Measurements from ENCODE around the gene ECM2.
A peak's percentile ranks its signal among the peaks of the same experiment; 100 is the strongest.

ECM2 gene

DNA sequence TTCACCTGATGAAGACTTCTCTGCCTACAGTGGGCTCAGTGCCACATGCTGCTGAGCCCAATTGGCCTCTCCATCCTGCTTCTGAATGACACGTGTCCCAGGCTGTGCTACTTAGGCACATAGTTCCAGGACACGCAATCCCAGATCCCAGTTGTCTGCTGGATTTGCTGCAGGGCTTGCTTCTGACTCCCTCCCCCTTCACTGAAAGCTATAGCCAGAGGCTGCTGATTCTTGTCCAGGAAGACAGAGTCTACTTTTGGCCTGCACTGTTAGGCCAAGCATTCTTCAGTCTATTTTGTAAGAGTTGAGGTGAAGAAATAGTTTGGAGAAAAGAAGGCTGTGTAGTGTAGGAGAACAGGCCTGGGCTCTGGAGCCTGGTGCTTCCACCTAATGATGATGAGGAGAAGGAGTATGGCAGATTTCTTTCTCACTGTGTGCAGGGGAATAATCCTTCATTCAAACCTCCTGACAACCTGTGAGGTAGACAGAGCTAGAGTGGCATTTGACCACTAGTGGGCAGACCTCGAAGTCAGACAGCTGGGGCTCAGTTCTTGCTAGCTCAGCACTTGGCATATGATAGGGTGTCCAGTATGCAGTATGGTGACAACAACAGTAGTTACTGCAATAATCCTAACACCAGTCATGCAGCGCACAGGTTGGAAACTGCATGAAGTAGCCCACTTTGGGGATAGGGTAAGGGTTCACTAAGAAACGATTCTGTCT, 34.0 kb downstream of the ECM2 start:
- Histone ChIP-seq H3K27ac (ENCODE audit: low read depth, low read length, severe bottlenecking) (no peak overlapping the region), H3K4me3 (ENCODE audit: extremely low read depth, insufficient read depth, low read length, poor library complexity, severe bottlenecking) (no peak overlapping the region), H3K4me1 (ENCODE audit: control insufficient read depth, insufficient read depth, low read length, poor library complexity, severe bottlenecking) (peaks cover 11% of the 10 kb centered on the region), H3K9me3 (ENCODE audit: control insufficient read depth, low read length) (no peaks in the 10 kb centered on the region), H3K36me3 (ENCODE audit: control insufficient read depth, insufficient read depth, low read length) (no peaks in the 10 kb centered on the region)
- 95 to 98% methylated on average over 2 to 3 of the region's 5 CpGs for WGBS, 2 experiments (ENCODE audit: insufficient coverage in 2 of 2)

DNA sequence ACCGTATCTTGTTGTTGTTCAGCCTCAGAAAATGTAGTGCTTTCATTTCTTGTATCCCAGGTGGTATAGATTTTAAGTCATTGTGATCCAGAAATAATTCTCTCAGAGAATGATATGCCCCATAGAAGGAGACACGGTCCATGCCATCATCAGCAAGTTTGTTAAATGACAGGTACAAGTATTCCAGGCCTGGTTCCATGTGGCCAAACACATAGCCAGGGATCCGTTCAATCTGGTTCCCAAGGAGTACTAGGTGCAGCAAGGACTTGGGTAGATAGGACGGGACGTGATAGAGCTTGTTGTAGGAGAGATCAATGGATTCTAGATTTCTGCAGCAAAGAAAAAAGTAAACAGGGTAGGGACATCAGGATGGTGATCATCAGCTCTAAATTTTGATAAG, 35.1 kb downstream of the ECM2 start:
- Histone ChIP-seq H3K36me3 (ENCODE audit: control insufficient read depth, insufficient read depth, low read length) (no peaks in the 10 kb centered on the region), H3K4me1 (ENCODE audit: control insufficient read depth, insufficient read depth, low read length, poor library complexity, severe bottlenecking) (peaks cover 4% of the 10 kb centered on the region), H3K4me3 (ENCODE audit: extremely low read depth, insufficient read depth, low read length, poor library complexity, severe bottlenecking) (no peak overlapping the region), H3K9me3 (ENCODE audit: control insufficient read depth, low read length) (no peaks in the 10 kb centered on the region), H3K27ac (ENCODE audit: low read depth, low read length, severe bottlenecking) (no peak overlapping the region)
- WGBS, 2 experiments (ENCODE audit: insufficient coverage in 2 of 2): 91 to 97% methylated on average over 4 to 5 of the region's 5 CpGs

DNA sequence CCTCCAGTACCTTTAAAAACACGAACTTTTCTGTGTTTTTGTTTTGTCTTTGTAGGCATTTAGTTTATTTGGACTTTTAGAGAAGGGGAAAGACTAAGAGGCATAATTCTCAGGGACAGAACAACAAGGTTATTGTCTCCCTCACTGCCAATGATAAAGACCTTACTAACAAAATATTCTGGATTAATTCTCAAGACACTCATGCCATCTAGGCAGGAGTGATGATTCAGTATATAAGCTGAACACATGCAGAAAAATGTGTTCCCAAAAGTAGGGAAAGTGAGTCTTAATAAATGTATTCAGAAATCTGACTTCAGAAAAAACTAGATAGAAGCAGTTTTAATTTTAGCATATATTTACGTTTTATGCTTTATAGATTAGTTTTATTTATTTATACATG, 36.1 kb downstream of the ECM2 start:
- H3K4me1 ChIP-seq (ENCODE audit: control insufficient read depth, insufficient read depth, low read length, poor library complexity, severe bottlenecking): peaks cover 3% of the 10 kb centered on the region
- H3K27ac ChIP-seq (ENCODE audit: low read depth, low read length, severe bottlenecking): no peak overlapping the region
- no peaks in the 10 kb centered on the region for H3K9me3 ChIP-seq (ENCODE audit: control insufficient read depth, low read length)
- H3K36me3 ChIP-seq (ENCODE audit: control insufficient read depth, insufficient read depth, low read length): no peaks in the 10 kb centered on the region
- H3K4me3 ChIP-seq (ENCODE audit: extremely low read depth, insufficient read depth, low read length, poor library complexity, severe bottlenecking): no peak overlapping the region
- WGBS, 2 experiments (ENCODE audit: insufficient coverage in 2 of 2): no CpG with 5 or more reads among the region's 2 CpGs

DNA sequence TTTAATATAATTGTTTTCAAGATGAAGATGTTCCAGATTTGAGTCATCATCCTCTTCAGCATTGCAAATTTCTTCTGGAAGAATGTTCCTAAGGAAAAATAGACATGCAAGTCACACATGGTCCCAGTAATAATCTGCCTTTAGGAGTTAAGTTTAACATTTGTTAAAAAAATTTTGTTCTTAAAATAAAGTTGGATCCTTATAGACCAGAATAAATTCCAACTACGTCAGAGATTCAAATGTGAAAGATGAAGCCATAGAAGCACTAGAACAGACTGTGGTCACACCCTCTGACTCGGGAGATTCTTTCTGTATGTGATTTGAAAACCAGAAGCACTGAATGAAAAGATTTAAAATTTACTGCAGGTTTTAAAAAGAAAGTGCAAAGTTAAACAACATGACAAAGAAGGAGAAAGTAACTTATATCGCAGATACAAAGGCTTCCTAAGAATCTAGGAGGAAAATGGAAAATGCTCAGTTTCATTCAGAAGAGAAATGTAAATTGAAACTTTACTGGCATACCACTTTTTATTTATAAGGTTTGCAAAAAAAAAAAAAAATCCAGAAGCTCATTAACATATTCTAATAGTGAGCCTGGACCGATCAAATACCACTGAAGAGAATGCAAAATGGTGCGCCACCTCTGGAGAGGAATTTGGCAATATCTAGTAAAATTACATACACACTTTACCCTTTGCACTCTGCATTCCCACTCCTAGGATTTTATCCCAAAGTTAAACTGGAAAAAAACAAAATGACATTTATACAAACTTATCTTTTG, 39.2 kb downstream of the ECM2 start:
- WGBS, 2 experiments (ENCODE audit: insufficient coverage in 2 of 2): 80 to 86% methylated on average over 1 to 2 of the region's 5 CpGs
- Histone ChIP-seq H3K36me3 (ENCODE audit: control insufficient read depth, insufficient read depth, low read length) (no peaks in the 10 kb centered on the region), H3K9me3 (ENCODE audit: control insufficient read depth, low read length) (no peaks in the 10 kb centered on the region), H3K27ac (ENCODE audit: low read depth, low read length, severe bottlenecking) (no peak overlapping the region), H3K4me1 (ENCODE audit: control insufficient read depth, insufficient read depth, low read length, poor library complexity, severe bottlenecking) (peaks cover 19% of the 10 kb centered on the region), H3K4me3 (ENCODE audit: extremely low read depth, insufficient read depth, low read length, poor library complexity, severe bottlenecking) (no peak overlapping the region)

DNA sequence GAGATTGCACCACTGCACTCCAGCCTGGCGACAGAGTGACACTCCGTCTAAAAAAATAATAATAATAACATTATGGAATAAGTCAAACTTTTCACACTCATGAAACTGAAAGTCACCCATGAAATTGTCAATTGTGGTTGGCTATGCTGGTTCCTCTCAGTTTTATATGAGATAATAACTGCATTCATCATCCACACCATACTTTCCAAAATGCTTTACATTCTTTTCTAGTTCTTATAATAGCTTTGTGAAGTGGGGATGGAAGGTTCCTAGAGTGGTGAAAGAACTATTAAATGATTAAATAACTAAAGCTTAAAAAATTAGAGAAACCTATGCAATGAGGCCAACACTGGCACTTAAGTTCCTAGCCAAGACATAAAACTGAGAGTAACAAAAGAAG, 40.9 kb downstream of the ECM2 start:
- WGBS, 2 experiments (ENCODE audit: insufficient coverage in 2 of 2): no CpG with 5 or more reads among the region's 2 CpGs
- H3K4me3 ChIP-seq (ENCODE audit: extremely low read depth, insufficient read depth, low read length, poor library complexity, severe bottlenecking): no peak overlapping the region
- peaks cover 24% of the 10 kb centered on the region for H3K4me1 ChIP-seq (ENCODE audit: control insufficient read depth, insufficient read depth, low read length, poor library complexity, severe bottlenecking)
- H3K36me3 ChIP-seq (ENCODE audit: control insufficient read depth, insufficient read depth, low read length): no peaks in the 10 kb centered on the region
- no peaks in the 10 kb centered on the region for H3K9me3 ChIP-seq (ENCODE audit: control insufficient read depth, low read length)
- no peak overlapping the region for H3K27ac ChIP-seq (ENCODE audit: low read depth, low read length, severe bottlenecking)

DNA sequence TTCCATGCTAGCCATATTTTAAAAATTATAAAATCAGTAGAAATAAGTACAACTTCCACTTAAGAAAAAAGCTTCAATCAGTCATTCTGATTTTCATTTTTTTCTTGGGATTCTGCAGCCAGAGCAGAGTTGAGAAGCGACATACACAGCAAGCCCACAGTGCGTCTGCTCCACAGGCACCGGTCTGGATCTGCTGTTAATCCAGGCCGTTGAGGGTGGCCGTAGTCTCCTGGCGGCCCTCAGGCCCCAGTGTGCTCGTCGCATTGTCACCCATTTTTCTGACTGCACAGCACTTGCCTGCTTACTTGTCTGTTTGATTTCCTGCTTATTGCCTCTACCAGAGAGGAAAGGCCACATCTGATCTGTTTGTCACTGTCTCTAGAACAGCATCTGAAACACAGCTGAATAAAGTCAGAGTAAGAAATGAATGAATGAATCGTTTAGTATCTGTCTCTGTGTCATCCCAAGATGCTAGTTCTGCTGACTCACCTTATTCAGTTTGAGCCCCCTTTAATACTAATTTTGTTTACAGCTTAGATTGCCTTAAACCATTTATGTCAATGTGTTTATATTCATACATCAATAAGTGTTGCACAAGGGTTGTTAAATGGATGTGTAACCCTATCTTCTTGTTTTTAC, 41.9 kb downstream of the ECM2 start:
- H3K4me3 ChIP-seq (ENCODE audit: extremely low read depth, insufficient read depth, low read length, poor library complexity, severe bottlenecking): no peak overlapping the region
- no peaks in the 10 kb centered on the region for H3K36me3 ChIP-seq (ENCODE audit: control insufficient read depth, insufficient read depth, low read length)
- no peaks in the 10 kb centered on the region for H3K9me3 ChIP-seq (ENCODE audit: control insufficient read depth, low read length)
- H3K4me1 ChIP-seq (ENCODE audit: control insufficient read depth, insufficient read depth, low read length, poor library complexity, severe bottlenecking): peaks cover 34% of the 10 kb centered on the region
- H3K27ac ChIP-seq (ENCODE audit: low read depth, low read length, severe bottlenecking): peak overlapping the region; percentile 62
- 90 to 95% methylated on average over 8 to 9 of the region's 9 CpGs for WGBS, 2 experiments (ENCODE audit: insufficient coverage in 2 of 2)

DNA sequence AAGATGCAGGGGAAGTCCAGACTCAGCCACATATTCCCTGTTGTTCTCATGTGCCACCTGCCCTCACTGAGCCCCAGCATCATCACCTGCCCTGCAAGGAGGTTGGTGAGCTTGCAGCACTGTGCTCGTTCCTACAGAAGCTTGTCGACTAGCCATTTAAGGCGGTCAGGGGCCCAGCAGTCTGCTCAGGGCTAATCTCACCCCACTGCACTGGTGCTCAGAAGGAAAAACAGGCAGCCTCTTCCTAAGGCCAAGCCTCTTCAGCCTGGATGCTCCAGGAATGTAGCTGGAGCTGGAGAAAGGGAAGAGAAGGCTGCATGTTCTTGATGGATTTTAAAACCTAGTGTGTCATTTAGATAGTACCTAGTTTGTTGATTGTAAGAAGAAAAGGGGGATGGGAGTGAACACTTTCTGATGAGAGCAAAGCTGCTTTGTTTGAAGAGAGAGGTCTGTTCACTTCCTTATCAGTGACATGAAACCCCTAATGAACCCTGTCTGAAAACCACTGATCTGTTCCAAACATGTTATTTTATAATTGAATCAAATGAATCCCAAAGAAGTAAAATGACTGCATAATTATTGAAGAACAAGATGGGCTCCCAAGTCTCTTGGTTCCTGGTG, 42.9 kb downstream of the ECM2 start:
- 79 to 90% methylated on average over 3 of the region's 3 CpGs for WGBS, 2 experiments (ENCODE audit: insufficient coverage in 2 of 2)
- H3K4me1 ChIP-seq (ENCODE audit: control insufficient read depth, insufficient read depth, low read length, poor library complexity, severe bottlenecking): peaks cover 34% of the 10 kb centered on the region
- H3K27ac ChIP-seq (ENCODE audit: low read depth, low read length, severe bottlenecking): peak overlapping the region; percentile 50
- no peaks in the 10 kb centered on the region for H3K9me3 ChIP-seq (ENCODE audit: control insufficient read depth, low read length)
- H3K4me3 ChIP-seq (ENCODE audit: extremely low read depth, insufficient read depth, low read length, poor library complexity, severe bottlenecking): no peak overlapping the region
- no peaks in the 10 kb centered on the region for H3K36me3 ChIP-seq (ENCODE audit: control insufficient read depth, insufficient read depth, low read length)

DNA sequence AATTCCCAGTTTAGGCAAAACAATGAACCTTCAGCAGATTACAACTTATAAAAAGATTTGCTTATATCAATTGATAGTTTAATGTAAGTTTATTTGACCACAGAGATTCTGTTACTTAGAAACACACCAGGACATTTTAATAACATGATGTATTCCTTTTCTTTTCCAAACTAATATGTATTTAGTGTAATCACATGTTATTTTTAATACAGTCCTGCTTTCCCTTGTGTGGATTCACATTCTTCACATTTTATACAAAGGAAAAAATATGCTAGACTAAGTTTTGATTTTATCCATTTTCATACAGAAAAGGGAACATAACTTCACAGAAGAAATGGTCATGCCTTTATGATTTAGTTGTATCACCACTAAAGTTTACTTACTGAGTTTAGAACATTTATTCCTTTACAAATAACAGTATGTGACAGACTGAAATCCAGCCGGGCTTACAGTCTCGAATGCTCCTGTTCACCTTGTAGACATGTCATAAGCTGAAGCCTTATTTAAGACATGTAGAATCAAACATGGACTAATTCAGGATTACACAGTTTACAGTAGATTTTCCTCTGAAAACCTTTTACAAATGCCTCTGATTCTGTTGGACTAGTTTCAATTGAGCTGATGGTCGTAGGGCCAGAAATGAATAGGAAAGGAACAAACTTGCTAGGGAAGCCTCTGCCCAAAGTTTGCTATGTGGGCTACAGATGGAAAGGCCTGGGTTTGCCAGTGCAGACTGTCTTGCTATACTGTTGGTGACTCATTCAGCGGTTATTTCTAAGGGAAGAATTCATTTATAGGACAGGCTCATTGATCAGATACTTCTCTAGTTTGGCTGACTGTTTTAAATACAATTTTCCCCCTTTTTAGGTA, 46.9 kb downstream of the ECM2 start:
- Histone ChIP-seq H3K27ac (ENCODE audit: low read depth, low read length, severe bottlenecking) (peak overlapping the region; percentile 6), H3K9me3 (ENCODE audit: control insufficient read depth, low read length) (no peaks in the 10 kb centered on the region), H3K4me3 (ENCODE audit: extremely low read depth, insufficient read depth, low read length, poor library complexity, severe bottlenecking) (no peak overlapping the region), H3K4me1 (ENCODE audit: control insufficient read depth, insufficient read depth, low read length, poor library complexity, severe bottlenecking) (peaks cover 31% of the 10 kb centered on the region), H3K36me3 (ENCODE audit: control insufficient read depth, insufficient read depth, low read length) (no peaks in the 10 kb centered on the region)
- WGBS, 2 experiments (ENCODE audit: insufficient coverage in 2 of 2): 90 to 91% methylated on average over 2 to 3 of the region's 4 CpGs

DNA sequence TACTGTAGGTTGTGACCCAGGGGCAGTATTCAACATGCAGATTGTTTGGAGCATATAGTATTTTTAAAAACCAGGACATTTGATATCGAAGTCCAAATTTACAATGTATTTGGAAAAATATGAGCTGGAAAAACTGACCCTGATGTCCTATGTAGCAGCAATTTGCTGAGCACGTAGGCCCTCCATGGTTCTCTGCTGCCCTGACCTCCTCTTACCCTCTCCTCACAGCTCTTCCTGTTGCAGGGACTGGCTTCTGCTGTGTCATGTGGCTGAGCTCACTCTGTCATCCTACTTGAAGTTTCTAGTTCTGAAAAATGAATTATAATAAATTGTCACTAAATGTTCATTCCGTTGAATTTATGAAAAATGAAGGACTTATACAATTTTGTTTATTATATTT, 49.4 kb downstream of the ECM2 start:
- 100% methylated on average over 1 to 2 of the region's 3 CpGs for WGBS, 2 experiments (ENCODE audit: insufficient coverage in 2 of 2)
- Histone ChIP-seq H3K27ac (ENCODE audit: low read depth, low read length, severe bottlenecking) (no peak overlapping the region), H3K36me3 (ENCODE audit: control insufficient read depth, insufficient read depth, low read length) (no peaks in the 10 kb centered on the region), H3K4me3 (ENCODE audit: extremely low read depth, insufficient read depth, low read length, poor library complexity, severe bottlenecking) (no peak overlapping the region), H3K9me3 (ENCODE audit: control insufficient read depth, low read length) (no peaks in the 10 kb centered on the region), H3K4me1 (ENCODE audit: control insufficient read depth, insufficient read depth, low read length, poor library complexity, severe bottlenecking) (peaks cover 14% of the 10 kb centered on the region)

DNA sequence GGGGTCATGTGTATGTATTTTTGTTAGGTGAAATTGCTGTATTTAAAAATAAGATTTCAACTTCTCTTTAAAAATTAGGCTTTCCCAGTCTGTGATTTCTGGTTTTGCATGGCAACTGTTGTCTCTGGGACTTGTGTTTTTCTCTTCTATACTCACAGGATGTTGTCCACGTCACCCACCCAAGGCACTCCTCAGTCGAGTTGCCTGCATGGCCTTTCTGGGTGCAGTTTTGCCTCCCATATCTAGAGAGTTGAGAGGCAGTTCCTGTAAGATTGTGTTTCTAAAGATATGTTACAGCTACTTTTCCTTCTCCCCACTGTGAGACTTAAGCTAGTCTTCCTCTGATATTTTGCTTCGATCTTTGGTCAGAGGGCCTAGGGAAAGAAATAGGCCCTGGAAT, 51.2 kb downstream of the ECM2 start:
- Histone ChIP-seq H3K4me1 (ENCODE audit: control insufficient read depth, insufficient read depth, low read length, poor library complexity, severe bottlenecking) (peaks cover 26% of the 10 kb centered on the region), H3K4me3 (ENCODE audit: extremely low read depth, insufficient read depth, low read length, poor library complexity, severe bottlenecking) (no peak overlapping the region)
- WGBS, 2 experiments (ENCODE audit: insufficient coverage in 2 of 2): no CpG with 5 or more reads among the region's 3 CpGs

More for the DNA sequence above, 51.2 kb downstream of the ECM2 start:
- H3K36me3 ChIP-seq (ENCODE audit: control insufficient read depth, insufficient read depth, low read length): no peaks in the 10 kb centered on the region
- no peaks in the 10 kb centered on the region for H3K9me3 ChIP-seq (ENCODE audit: control insufficient read depth, low read length)
- H3K27ac ChIP-seq (ENCODE audit: low read depth, low read length, severe bottlenecking): no peak overlapping the region

Data from mesodermal cell (in vitro differentiated cells).